BLaER1 (cell line): ENCODE results near the gene AKT1.
A peak's percentile ranks its signal among the peaks of the same experiment; 100 is the strongest.

Experiments used
- H3K27ac ChIP-seq: shearing (Covaris generic); formaldehyde crosslinking; 2 replicates; pipeline ENCODE4 v1.8.1; 2022
- H3K27me3 ChIP-seq: shearing (Covaris generic); formaldehyde crosslinking; 2 replicates; pipeline ENCODE4 v1.8.1; 2022
- H3K36me3 ChIP-seq: shearing (Covaris generic); formaldehyde crosslinking; 2 replicates; pipeline ENCODE4 v1.8.1; 2022
- H3K4me1 ChIP-seq: shearing (Covaris generic); formaldehyde crosslinking; 2 replicates; pipeline ENCODE4 v1.8.1; 2022
- H3K4me2 ChIP-seq: shearing (Covaris generic); formaldehyde crosslinking; 2 replicates; pipeline ENCODE4 v1.8.1; 2022
- H3K4me3 ChIP-seq: shearing (Covaris generic); formaldehyde crosslinking; 2 replicates; pipeline ENCODE4 v1.8.1; 2022
- H3K9ac ChIP-seq: shearing (Covaris generic); formaldehyde crosslinking; 2 replicates; pipeline ENCODE4 v1.8.1; 2022
- H3K9me3 ChIP-seq: shearing (Covaris generic); formaldehyde crosslinking; 2 replicates; pipeline ENCODE4 v1.8.1; 2022
- H4K20me1 ChIP-seq: shearing (Covaris generic); formaldehyde crosslinking; 2 replicates; pipeline ENCODE4 v1.8.1; 2022
- Cebpa-rat ChIP-seq: shearing (Covaris generic); IDR thresholded peaks from 2 replicates; pipeline ENCODE4 v1.8.1; 2022

Gene AKT1

GRCh38 chr14:104750056-104750752 is 45.3 kb downstream of the AKT1 start:
- Histone ChIP-seq H3K9me3 (peaks cover 21% of the 10 kb centered on the region; the same call in 1 of the 2 replicates), H3K27me3 (no peaks in the 10 kb centered on the region), H3K9ac (no peak overlapping the region), H3K4me3 (no peak overlapping the region), H3K36me3 (peaks cover 9% of the 10 kb centered on the region), H3K27ac (no peak overlapping the region), H3K4me2 (no peak overlapping the region), H4K20me1 (peaks cover 22% of the 10 kb centered on the region), H3K4me1 (peaks cover 51% of the 10 kb centered on the region)
- no peak for TF ChIP-seq Cebpa-rat

GRCh38 chr14:104749111-104749649 is 46.4 kb downstream of the AKT1 start:
- Histone ChIP-seq H3K9me3 (peaks cover 21% of the 10 kb centered on the region; the same call in 1 of the 2 replicates), H3K4me2 (peak overlapping the region; percentile 51), H3K9ac (peak overlapping the region; percentile 45), H3K4me1 (peaks cover 41% of the 10 kb centered on the region), H4K20me1 (peaks cover 11% of the 10 kb centered on the region), H3K27ac (0 out of 2 replicates have a peak overlapping the region, but pooled peaks have one; percentile 48), H3K4me3 (no peak overlapping the region), H3K27me3 (no peaks in the 10 kb centered on the region), H3K36me3 (no peaks in the 10 kb centered on the region; the same call in 1 of the 2 replicates)
- TF ChIP-seq Cebpa-rat, result no peak

GRCh38 chr14:104747876-104748275 is 47.7 kb downstream of the AKT1 start:
- Histone ChIP-seq H3K27ac (no peak overlapping the region), H3K9ac (no peak overlapping the region), H3K4me1 (peaks cover 39% of the 10 kb centered on the region), H3K9me3 (peaks cover 21% of the 10 kb centered on the region; the same call in 1 of the 2 replicates), H3K27me3 (no peaks in the 10 kb centered on the region), H4K20me1 (no peaks in the 10 kb centered on the region), H3K4me2 (no peak overlapping the region), H3K36me3 (no peaks in the 10 kb centered on the region; the same call in 1 of the 2 replicates), H3K4me3 (no peak overlapping the region)
- TF ChIP-seq Cebpa-rat, result no peak

GRCh38 chr14:104746934-104747481 is 48.5 kb downstream of the AKT1 start:
- Histone ChIP-seq H3K4me1 (peaks cover 45% of the 10 kb centered on the region), H3K27ac (no peak overlapping the region), H3K27me3 (no peaks in the 10 kb centered on the region), H3K9me3 (peaks cover 21% of the 10 kb centered on the region; the same call in 1 of the 2 replicates), H4K20me1 (no peaks in the 10 kb centered on the region), H3K4me2 (no peak overlapping the region), H3K36me3 (no peaks in the 10 kb centered on the region; the same call in 1 of the 2 replicates), H3K9ac (no peak overlapping the region), H3K4me3 (no peak overlapping the region)
- no peak for TF ChIP-seq Cebpa-rat

GRCh38 chr14:104746071-104746545 is 49.4 kb downstream of the AKT1 start:
- Histone ChIP-seq H3K27ac (no peak overlapping the region), H3K36me3 (no peaks in the 10 kb centered on the region; the same call in 1 of the 2 replicates), H3K9me3 (peaks cover 17% of the 10 kb centered on the region; the same call in 1 of the 2 replicates), H3K4me1 (peaks cover 44% of the 10 kb centered on the region), H3K9ac (0 out of 2 replicates have a peak overlapping the region, but pooled peaks have one; percentile 7), H3K27me3 (no peaks in the 10 kb centered on the region), H3K4me2 (no peak overlapping the region), H4K20me1 (no peaks in the 10 kb centered on the region), H3K4me3 (no peak overlapping the region)
- TF ChIP-seq Cebpa-rat, result no peak

GRCh38 chr14:104745431-104745830 is 50.1 kb downstream of the AKT1 start:
- Histone ChIP-seq H3K9ac (no peak overlapping the region), H3K36me3 (no peaks in the 10 kb centered on the region; the same call in 1 of the 2 replicates), H3K27me3 (no peaks in the 10 kb centered on the region), H3K9me3 (peaks cover 10% of the 10 kb centered on the region; the same call in 1 of the 2 replicates), H4K20me1 (no peaks in the 10 kb centered on the region), H3K27ac (no peak overlapping the region), H3K4me1 (peaks cover 48% of the 10 kb centered on the region), H3K4me2 (no peak overlapping the region), H3K4me3 (no peak overlapping the region)
- no peak for TF ChIP-seq Cebpa-rat

GRCh38 chr14:104744484-104744883 is 51.1 kb downstream of the AKT1 start:
- H3K4me2 ChIP-seq, result no peak overlapping the region
- no peaks in the 10 kb centered on the region for H3K27me3 ChIP-seq
- H3K4me1 ChIP-seq, result peaks cover 48% of the 10 kb centered on the region

GRCh38 chr14:104743461-104744380 is 51.8 kb downstream of the AKT1 start:
- H3K4me1 ChIP-seq, result peaks cover 40% of the 10 kb centered on the region
- H3K9me3 ChIP-seq, result no peaks in the 10 kb centered on the region
- no peak overlapping the region for H3K27ac ChIP-seq
- no peaks in the 10 kb centered on the region for H3K27me3 ChIP-seq
- no peak for TF ChIP-seq Cebpa-rat
- H4K20me1 ChIP-seq, result no peaks in the 10 kb centered on the region
- H3K4me3 ChIP-seq, result no peak overlapping the region
- peaks cover 4% of the 10 kb centered on the region; the same call in 1 of the 2 replicates for H3K36me3 ChIP-seq
- no peak overlapping the region for H3K9ac ChIP-seq
- no peak overlapping the region for H3K4me2 ChIP-seq

More at GRCh38 chr14:104744484-104744883, 51.1 kb downstream of the AKT1 start:
- H3K9me3 ChIP-seq, result peaks cover under 1% of the 10 kb centered on the region; the same call in 1 of the 2 replicates
- H3K4me3 ChIP-seq, result no peak overlapping the region
- TF ChIP-seq Cebpa-rat, result no peak
- no peaks in the 10 kb centered on the region for H4K20me1 ChIP-seq
- no peak overlapping the region for H3K27ac ChIP-seq
- H3K36me3 ChIP-seq, result peaks cover under 1% of the 10 kb centered on the region; the same call in 1 of the 2 replicates
- peak overlapping the region; percentile 19; the same call in 1 of the 2 replicates for H3K9ac ChIP-seq
